HL-60 (cell line): ENCODE results near the gene HSD17B12.

Source experiments
- CTCF ChIP-seq: IDR thresholded peaks from one replicate; pipeline ENCODE4 v1.5.1; 2011; ENCODE audit warnings: low read length, control low read depth, inconsistent platforms; ENCODE audit not compliant: insufficient read depth
- GABPA ChIP-seq: IDR thresholded peaks from 2 replicates; pipeline ENCODE4 v1.6.1; 2012; ENCODE audit warnings: low read depth
- POLR2AphosphoS5 ChIP-seq: IDR thresholded peaks from 2 replicates; pipeline ENCODE4 v1.6.1; 2012; ENCODE audit warnings: low read depth
- REST ChIP-seq: IDR thresholded peaks from 2 replicates; pipeline ENCODE4 v1.6.1; 2012; ENCODE audit warnings: low read depth; ENCODE audit not compliant: insufficient replicate concordance

- TF ChIP-seq CTCF (no peak), GABPA (no peak), POLR2AphosphoS5 (no peak), REST (no peak)
Observed at GRCh38 chr11:43632181-43632580, 48.4 kb upstream of the HSD17B12 start.
